H1 (cell line): ENCODE results near the gene CREB3. TPM values are rescaled to one million over a fixed set of nuclear protein-coding genes. Genes with fewer than 3 reads are reported as not detected.

Source experiments
- BRCA1 ChIP-seq: IDR thresholded peaks from 2 replicates; pipeline ENCODE4 v1.6.1; 2012; ENCODE audit warnings: low read depth, low read length, improper control_type of control experiment
- CHD7 ChIP-seq: fragments of 300-600 bp; sonication (generic); IDR thresholded peaks from 2 replicates; pipeline ENCODE4 v1.7.1; 2012; ENCODE audit warnings: low read length, moderate library complexity, mild to moderate bottlenecking, inconsistent platforms; ENCODE audit not compliant: insufficient replicate concordance
- EP300 ChIP-seq, 2 experiments: IDR thresholded peaks; 1 replicate in 1 of 2; 2 replicates in 1 of 2; pipeline ENCODE4 v1.6.1; 2011 to 2012; ENCODE audit warnings: low read depth in 2 of 2, low read length in 2 of 2, mild to moderate bottlenecking in 2 of 2, borderline replicate concordance in 1 of 2, inconsistent platforms in 1 of 2, moderate library complexity in 1 of 2
- JUND ChIP-seq: IDR thresholded peaks from 2 replicates; pipeline ENCODE4 v1.6.1; 2011; ENCODE audit warnings: mild to moderate bottlenecking, improper control_type of control experiment, low read length
- NRF1 ChIP-seq: IDR thresholded peaks from 2 replicates; pipeline ENCODE4 v1.6.1; 2011; ENCODE audit warnings: mild to moderate bottlenecking, low read depth, low read length, improper control_type of control experiment
- PHF8 ChIP-seq: fragments of 200-600 bp; sonication (generic); conservative IDR thresholded peaks from 2 replicates; pipeline ENCODE4 v1.7.1; 2012; ENCODE audit warnings: low read depth, mild to moderate bottlenecking, inconsistent platforms, low read length, moderate library complexity
- SIN3A ChIP-seq, 2 experiments: IDR thresholded peaks in 1 of 2; conservative IDR thresholded peaks in 1 of 2; 2 replicates each; pipeline ENCODE4 v1.6.1; 2011 to 2012; ENCODE audit warnings: low read length in 2 of 2, improper control_type of control experiment in 1 of 2, low read depth in 1 of 2, mild to moderate bottlenecking in 1 of 2
- SIX5 ChIP-seq: IDR thresholded peaks from 2 replicates; pipeline ENCODE4 v1.6.1; 2011; ENCODE audit warnings: mild to moderate bottlenecking, low read depth, low read length
- SP1 ChIP-seq: IDR thresholded peaks from 2 replicates; pipeline ENCODE4 v1.6.1; 2011; ENCODE audit warnings: low read depth, low read length
- TCF12 ChIP-seq: IDR thresholded peaks from 2 replicates; pipeline ENCODE4 v1.6.1; 2011; ENCODE audit warnings: low read depth, mild to moderate bottlenecking, low read length
- polyA plus RNA-seq, 7 experiments: library from polyadenylated mRNA; depleted of rRNA in 3 of 7; stranded (reverse) in 5 of 7; unstranded in 2 of 7; fragments of >200 nt in 5 of 7; fragments of 200-250 nt in 2 of 7; gene quantifications; 1 replicate in 5 of 7; 2 replicates in 1 of 7; 4 replicates in 1 of 7; pipeline versions ENCODE4 v1.2.1 to v1.2.3, GENCODE V29; 2011 to 2013; ENCODE audit warnings: missing spikeins in 2 of 7, mixed read lengths in 2 of 7
- total RNA-seq: library from RNA; stranded (reverse); fragmentation: NEBNext Ultra II Directional; extraction: Animal tissue kit (Norgen Biotek cat#: 25700); gene quantifications from 2 replicates; pipeline ENCODE4 v1.2.1, GENCODE V29; 2021

CREB3 gene
- total and polyA plus RNA-seq, 2 of the 8 experiments (the other 6 are each of a cell fraction or from before 2014, with no cell fraction given) = 24.4 to 25.7 TPM

- TF ChIP-seq CHD7 = no peak
- no peak for TF ChIP-seq SP1
- no peak for TF ChIP-seq PHF8
- TF ChIP-seq BRCA1 = no peak
- no peak for TF ChIP-seq JUND
- TF ChIP-seq EP300 (IDR thresholded peaks at IDR 0.05; ENCODE audit: borderline replicate concordance in 1 of 2, low read depth in 2 of 2, low read length in 2 of 2) = no peak
- TF ChIP-seq NRF1 = no peak
- TF ChIP-seq SIX5 = no peak
- peak in 1 of 2 experiments; percentile 41; a peak in 1 of 4 replicates for TF ChIP-seq SIN3A (conservative IDR thresholded peaks at IDR 0.05 in 1 of 2, IDR thresholded peaks at IDR 0.05 in 1 of 2; ENCODE audit: low read depth in 1 of 2, low read length in 2 of 2)
- no peak for TF ChIP-seq TCF12
Measured at GRCh38 chr9:35736201-35736633, 3.8 kb downstream of the CREB3 start (continued).
